NOMO-1 treated with dmso at 0.1 percent for 144 hours (cell line): ENCODE data around the gene SYT13.
"Not testable (repeated sequence)": the region's sequence is repeated elsewhere in the genome, so short reads cannot be mapped to it uniquely, and the experiment has no call there.

Experiments
- DNase-seq: peaks from one replicate; lab custom pipeline; 2025; ENCODE audit not compliant: unreplicated experiment; lab: John Stamatoyannopoulos, UW

The SYT13 gene

DNA sequence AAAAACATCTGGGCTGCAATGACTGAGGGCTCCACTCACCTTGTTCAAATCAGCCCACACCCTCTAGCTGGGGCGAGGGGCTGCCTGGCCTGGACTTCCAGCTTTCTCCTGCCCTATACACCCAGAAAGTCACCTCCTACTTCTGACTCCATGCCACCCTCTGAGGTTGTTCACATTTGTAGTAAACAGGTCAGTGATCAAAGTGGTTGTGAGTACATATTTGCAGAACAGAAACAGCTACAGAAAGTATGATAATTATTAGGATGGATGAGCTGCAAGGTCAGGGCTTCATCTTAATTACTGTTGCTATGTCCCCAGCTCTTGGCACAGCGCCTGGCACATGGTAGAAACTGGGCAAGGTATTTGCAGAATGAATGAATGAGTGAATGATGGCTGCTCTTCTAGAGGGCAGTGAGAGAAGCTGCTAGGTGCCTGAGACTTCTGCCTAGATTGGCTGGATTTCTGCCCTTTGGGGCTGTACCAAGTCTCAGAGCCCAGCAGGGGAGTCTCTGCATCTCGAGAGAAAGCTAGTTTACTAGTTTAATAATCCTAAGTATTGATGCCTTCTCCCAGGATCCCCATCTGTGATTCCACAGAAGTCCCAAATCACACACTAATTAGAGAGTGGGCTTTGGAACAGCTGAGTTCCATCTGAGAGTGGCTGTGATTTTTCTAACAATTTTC, 36.0 kb downstream of the SYT13 start:
- DNase-seq, result no peak

DNA sequence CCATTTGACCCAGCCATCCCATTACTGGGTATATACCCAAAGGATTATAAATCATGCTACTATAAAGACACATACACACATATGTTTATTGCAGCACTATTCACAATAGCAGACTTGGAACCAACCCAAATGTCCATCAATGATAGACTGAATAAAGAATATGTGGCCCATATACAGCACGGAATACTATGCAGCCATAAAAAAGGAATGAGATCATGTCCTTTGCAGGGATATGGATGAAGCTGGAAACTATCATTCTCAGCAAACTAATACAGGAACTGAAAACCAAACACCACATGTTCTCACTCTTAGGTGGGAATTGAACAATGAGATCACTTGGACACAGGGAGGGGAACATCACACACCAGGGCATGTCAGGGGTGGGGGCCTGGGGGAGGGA, 36.8 kb downstream of the SYT13 start:
- not testable (repeated sequence) for DNase-seq

DNA sequence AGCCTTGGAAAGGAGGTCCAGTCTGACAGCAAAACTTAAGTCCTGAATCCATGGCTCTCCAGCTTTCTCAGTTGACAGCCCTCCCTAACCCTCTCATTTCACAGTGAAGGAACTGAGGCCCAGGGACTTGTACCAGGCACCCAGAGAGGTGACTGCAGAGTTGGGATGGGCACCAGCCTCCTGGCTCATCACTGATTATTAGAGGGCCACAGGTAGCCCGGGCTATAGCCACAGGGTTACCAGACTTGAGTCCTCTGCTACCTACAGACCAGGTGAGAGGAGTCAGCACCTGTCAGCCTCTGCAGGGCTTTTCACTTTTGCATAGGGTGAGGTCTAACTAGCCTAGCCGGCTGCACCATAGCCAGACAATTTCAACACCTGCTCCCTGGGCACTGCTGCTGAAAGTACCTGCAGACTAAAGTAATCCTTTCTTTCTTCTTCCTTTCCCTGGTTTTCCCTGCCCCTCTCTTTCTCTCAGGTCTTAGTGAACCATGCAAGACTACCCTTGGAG, 37.6 kb downstream of the SYT13 start:
- no peak for DNase-seq

DNA sequence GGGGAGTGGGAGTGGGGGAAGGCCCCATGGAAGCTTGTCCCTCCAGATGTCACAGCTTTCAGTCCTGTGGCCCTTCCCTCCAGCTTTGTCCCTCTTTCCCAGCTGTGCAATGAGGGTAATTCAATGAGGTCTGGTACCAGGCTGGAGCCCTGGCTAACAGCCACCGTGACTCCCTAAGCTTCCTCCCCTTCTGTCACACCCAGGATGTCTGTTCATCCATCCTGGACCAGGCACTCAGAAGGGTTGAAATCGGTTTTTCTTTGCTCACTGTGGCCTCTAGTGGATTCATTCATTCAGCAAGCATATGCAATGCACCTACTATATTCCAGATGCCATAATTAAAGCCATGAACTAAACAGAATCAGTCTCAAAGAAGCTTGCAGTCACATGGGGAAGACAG, 38.7 kb downstream of the SYT13 start:
- no peak for DNase-seq

DNA sequence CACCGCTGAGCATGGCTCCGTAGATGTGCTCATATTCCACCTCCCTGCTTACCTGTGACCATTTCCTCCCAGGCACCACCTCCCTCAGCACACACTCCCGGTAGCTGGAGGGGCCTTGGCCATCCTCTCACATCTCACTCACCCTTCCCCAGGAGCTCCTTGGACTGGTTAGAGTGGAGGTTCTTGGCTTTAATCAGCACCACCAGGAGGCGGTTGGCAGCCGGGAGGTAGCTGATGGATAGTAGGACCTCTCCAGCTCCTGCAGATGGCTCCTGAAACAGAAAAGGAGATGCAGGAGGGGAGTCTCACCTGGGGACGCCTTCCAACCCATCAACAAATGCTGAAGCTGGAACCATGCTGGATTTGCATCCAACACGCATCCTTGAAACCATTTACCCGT, 39.9 kb downstream of the SYT13 start:
- no peak for DNase-seq

DNA sequence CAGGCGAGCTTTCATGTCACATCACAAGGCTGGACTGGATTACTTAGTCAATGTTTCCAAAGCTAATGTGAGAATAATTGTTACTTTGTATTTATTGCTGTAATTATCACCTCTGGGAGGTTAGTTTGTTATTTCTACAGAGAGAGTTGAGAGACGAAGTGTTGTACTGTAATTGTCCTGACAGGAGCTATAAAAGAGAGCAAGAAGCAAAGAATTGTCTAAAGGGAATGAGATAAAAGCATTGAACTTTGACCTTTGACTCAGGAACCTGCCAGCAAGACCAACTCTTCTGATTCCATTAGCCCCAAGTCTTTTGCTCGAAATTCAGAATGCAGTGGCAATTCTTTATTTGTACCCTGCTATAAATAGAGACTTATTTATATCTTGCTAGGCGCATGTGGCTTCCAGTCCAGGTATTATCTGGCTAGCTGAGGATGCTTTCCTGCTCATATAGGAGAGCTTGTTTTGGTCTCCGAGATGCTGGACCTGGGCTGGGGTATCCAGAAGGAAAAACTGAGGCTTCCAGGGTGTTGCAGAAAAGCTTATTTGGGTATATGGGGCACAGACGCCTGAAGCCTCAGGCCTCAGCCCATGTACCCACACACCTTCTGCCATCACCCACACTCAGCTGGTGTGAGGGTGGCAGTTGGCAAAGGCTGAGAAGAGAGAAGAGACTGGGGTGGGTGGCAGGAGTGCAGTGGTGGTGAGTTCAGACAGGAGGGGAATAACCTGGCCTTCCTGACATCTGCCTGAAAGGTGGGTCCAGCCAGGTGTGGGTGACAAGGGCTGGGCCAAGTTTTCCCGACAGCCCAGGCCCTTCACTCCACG, 40.7 kb downstream of the SYT13 start:
- DNase-seq, result no peak

DNA sequence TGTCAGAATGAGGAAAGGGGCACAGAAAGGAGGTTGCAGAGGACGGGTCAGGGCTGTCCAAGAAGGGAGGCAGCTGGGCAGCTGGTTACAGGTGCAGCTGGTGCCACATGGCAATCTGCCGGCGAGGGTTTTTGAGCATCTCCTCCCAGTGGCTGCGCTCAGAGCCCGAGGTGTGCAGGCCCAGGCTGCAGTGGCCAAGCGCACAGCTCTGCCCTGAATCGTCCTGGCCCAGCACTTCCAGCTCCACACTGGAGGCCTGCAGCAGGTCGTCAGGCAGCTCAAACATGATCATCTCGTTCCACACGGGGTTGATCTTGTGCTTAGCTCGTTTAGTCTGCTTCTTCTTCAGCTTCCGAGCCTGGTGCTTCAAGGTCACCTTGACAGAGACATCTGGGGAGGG, 42.2 kb downstream of the SYT13 start:
- no peak for DNase-seq

DNA sequence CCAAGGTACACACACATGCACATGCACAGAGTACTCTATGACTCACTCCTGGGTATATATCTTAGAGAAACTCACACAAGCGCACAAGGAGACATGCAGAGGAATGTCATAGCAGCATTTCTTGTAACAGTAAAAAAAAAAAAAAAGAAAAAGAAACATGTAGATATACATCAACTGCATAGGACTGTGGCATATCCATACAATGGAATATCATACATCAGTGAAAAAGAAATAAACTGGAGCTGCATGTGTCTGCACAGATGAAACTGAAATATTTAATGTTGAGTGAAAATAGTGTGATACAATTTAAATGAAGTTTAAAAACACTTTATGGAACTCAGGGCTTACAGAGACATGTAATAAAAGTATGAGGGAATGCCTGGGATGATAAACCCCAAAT, 46.4 kb downstream of the SYT13 start:
- DNase-seq, result no peak

DNA sequence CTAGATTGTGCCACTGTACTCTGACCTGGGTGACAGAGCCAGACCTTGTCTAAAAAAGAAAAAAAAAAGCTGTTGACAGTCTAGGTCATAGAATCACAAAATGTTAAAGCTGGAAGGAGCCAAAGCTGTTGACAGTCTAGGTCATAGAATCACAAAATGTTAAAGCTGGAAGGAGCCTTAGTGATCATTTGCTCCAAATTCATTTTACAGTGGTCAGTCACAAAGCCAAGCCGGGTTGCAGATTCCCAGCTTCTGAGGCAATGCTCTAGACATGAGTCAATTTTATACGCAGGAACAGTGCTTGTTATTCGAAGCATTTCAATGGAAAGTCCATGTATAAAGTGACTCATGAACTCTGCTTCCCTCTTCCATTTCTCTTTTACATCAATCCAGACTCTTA, 47.4 kb downstream of the SYT13 start:
- no peak for DNase-seq

DNA sequence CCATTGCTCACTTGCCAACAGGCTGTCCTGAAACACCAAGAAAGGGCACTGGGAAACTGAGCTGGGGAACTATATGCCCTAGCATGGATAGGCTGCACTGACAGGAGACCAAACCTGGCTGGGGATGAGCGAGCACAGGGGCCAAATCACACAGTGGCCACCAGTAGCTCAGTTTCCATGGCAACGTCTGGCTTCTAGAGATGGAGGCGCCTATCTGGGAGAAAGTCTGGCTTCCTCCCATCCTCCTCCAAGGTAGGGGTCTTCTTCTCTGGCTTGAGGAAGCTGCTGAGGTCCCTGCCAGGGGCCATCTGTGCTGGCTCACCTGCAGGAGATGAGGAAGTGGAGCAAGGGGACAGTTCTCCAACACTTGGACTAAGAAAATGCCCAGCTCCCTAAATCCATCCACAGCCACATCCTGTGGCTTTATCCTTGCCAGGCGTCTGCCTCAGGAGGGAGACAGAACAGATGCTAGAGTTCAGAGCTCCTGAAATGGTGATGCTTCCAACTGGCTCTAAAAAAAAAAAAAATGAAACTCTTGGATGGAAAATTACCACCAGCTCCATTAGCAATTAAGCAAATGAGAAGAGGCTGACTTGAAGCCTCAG, 48.3 kb downstream of the SYT13 start:
- DNase-seq, result no peak

DNA sequence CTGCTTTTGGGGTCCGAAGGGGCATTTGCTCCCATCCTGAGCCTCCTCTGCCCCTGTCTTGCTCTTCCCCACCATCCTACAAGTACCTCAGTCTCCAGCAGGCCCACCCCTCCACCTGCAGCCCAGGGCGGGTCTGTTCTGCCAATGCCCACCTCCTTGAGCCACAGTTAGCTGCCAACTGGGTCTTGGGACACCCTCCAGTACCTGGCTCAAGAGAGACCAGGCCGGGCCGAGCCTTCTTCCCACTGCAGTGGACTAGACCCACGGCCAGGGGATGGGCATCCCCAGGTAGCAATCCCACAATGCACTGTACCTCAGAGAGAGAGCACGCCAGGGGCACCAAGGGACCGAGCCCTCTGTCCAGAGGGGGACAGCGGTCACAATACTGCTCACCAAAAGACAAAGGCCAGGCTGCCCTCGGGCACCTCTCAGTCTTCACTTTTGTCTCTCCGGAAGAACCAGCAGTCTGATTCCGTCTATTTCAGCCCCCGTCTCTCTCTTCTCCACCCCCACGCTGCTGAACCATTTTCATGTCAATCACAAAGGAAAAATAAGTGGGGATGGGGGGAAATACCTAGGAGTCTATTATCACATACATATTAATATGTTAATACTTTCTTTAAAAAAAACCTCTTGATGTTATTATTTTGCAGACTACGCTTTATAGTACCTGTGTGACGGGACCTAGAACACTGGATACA, 51.7 kb downstream of the SYT13 start:
- DNase-seq, result no peak

DNA sequence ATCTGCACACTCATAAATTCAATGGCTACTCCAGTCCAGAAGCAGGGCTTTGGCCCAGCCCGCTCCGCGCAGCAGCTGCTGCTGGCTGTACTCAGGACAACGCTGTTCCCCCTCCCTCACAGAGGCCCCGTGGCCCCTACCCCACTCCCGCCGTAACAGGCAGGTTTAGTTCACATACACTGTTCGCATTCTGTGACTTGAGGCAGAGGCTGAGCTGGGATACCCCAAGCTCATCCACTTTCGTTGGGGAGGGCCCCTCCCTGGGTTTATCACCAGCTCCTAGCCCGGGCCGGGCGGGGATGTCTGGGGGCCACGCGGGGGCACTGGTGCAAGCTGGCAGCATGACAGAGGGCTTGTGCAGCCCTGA, 52.4 kb downstream of the SYT13 start:
- no peak for DNase-seq

DNA sequence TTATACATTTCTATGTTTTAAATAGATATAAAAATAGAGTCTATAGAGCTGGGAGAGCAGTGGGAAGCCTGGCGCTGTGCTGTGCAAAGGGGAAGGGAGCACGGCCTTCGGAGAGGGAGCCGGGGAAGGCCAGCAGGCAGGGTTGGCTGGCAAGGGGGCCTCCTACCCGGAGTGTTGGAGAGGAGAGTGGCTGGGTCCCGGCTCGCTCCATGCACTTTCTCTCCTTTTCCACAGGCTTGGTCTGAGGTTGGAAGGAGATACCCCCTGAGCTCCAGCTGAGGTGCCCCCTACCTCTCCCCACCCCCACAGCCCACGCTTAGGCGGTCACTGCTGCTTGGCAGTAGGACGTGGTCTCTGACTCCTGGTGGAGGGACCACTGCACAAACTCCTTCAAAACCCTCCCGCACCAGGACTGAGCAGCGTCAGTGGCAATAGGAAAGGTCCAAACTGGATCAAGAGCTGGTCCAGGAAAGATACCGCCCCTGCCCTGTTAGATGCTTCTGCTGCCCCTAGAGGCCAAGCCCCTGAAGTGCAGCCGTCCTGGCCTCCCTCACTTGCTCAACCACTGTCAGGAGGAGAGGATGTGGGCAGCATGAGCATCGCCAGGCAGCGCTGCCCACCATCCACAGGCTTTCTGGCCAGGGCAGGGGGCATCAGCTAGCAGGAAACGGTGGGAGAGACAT, 52.9 kb downstream of the SYT13 start:
- peak; percentile 13 for DNase-seq

DNA sequence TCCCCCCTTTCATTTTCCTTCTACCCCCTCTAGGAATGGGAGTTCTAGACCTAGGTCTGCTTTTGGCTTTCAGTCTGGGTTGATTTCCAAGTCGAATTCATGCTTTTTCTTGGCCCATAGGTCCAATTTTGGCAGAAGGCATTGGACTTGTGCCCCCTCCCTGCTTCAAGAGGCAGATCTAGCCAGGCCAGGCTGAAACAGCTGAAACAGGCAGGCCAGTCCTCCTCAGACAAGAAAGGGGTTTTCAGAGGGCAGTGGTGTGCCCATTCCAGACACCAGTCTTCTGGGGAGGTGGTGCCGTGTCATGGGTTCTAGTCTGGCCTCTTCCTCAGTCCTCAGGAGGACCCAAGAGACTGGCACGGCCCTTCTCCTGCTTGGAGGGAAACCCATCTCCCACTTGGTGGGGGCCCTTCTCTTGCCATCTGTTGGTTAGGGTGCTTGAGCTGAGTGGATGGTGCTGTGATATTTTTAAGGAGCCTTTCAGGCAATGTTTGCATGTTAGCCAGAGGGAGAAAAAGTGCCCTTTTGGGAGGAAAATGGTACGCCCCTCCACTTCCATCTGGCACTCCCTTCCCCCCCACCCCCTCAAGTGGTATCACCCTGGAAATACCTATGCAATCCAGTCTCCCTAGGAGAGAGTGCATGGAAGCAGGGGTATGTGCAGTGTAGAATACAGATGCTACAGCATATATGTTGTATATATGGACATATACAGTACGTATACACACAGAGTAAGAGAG, 53.6 kb downstream of the SYT13 start:
- no peak for DNase-seq

DNA sequence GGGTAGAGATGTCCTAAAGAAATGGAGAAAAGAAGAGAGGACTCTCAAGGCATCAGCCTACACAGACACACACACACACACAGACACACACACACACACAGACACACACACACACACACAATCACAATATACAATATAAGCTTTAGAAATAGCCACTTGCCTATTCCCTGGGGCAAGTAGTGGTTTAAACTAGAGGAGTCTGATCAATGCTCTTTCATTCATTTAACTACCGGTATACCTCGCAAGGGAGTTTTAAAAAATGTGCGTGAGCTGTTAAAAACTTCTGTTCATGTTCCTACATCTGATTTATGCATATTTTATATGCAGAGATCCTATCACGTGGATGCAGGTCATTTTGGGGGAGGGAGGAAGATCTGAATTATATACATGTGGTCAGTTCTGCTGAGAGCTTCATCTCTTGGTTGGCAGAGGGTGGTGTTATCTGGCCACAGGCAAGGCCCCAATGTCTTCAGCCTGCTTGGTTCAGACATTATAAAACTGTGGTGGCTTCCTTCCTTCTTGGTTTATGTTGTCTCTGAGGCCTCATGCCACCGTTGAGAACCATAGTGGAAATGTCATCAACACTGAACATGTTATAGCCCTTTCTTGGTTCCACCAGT, 56.6 kb downstream of the SYT13 start:
- no peak for DNase-seq

DNA sequence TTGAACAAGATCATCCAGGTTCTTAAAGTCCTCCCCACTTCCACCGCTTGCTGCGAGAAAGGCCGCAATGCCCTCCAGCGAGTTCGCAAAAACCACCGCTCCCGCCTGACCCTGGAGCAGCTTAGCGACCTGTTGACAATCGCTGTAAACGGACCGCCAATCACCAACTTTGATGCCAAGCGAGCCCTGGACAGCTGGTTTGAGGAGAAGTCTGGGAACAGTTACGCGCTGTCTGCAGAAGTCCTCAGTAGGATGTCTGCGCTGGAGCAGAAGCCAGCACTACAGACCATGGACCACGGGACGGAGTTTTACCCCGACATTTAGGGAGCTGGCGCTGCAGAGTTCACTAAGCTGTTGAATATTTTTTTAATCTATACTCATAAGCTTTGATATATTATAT, 58.3 kb downstream of the SYT13 start:
- no peak for DNase-seq

DNA sequence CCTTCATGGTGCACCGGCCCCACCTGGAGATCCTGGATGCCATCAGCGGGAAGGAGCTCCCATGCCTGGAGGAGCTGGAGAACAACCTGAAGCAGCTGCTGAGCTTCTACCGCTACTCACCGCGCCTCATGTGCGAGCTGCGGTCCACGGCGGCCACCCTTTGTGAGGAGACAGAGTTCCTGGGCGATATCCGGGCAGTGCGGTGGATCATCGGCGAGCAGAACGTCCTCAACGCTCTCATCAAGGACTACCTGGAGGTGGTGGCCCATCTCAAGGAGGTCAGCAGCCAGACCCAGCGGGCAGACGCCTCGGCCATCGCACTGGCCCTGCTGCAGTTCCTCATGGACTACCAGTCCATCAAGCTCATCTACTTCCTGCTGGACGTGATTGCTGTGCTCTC, 59.2 kb downstream of the SYT13 start:
- no peak for DNase-seq

DNA sequence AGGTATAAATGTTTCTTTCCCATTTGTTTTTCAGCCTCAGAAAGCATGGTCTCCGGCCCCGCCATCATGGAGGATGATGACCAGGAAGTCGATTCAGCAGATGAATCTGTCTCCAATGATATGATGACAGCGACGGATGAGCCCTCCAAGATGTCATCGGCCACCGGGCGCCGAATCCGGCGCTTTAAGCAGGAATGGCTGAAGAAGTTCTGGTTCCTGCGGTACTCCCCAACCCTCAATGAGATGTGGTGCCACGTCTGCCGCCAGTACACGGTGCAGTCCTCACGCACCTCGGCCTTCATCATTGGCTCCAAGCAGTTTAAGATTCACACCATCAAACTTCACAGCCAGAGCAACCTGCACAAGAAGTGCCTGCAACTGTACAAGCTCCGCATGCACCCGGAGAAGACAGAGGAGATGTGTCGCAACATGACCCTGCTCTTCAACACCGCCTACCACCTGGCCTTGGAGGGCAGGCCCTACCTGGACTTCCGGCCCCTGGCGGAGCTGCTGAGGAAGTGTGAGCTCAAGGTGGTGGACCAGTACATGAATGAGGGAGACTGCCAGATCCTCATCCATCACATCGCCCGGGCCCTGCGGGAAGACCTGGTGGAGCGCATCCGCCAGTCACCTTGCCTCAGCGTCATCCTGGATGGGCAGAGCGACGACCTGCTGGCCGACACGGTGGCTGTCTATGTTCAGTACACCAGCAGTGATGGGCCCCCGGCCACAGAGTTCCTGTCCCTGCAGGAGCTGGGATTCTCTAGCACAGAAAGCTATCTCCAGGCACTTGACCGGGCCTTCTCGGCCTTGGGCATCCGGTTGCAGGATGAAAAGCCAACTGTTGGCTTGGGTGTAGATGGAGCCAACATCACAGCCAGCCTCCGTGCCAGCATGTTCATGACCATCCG, 59.9 kb downstream of the SYT13 start:
- no peak for DNase-seq

DNA sequence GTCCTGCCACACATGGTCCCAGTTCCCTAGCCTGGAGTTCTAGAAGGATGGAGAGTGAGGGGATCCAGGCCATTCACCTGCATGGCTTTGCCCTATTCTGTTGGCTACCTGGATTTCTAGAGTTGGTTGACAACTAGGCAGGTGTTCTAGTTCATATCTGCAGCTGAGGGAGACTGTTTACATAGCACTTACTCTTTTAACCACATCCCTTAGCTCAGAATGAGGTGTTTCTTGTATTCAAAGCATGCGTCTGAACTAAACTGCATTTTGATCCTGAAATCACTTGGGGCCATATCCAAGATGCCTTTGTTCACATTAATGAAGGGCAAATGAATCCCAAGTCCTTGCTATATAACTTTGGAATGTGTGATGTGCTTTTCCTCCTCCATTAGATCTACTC, 60.9 kb downstream of the SYT13 start:
- no peak for DNase-seq
